Activated CD4-positive, alpha-beta T cell treated with anti-CD3 and anti-CD28 coated beads, Interleukin-2, amount 10 ng/mL, durations not matched to agents 24 days and 14 days (primary cell): ENCODE measurements around the gene CTNNA3. TPM values are rescaled to one million over a fixed set of nuclear protein-coding genes. Genes with fewer than 3 reads are reported as not detected.
"Not testable (repeated sequence)": the region's sequence is repeated elsewhere in the genome, so short reads cannot be mapped to it uniquely, and the experiment has no call there.

ENCODE experiments used
- DNase-seq: peaks from one replicate; pipeline ENCODE4 v3.0.0; 2022
- H3K27ac Mint-ChIP-seq: one replicate; pipeline ENCODE4 v1.8.0; 2022; ENCODE audit warnings: mild to moderate bottlenecking, mixed read lengths
- H3K27me3 Mint-ChIP-seq: one replicate; pipeline ENCODE4 v1.8.0; 2022; ENCODE audit warnings: mixed read lengths
- H3K36me3 Mint-ChIP-seq: one replicate; pipeline ENCODE4 v1.8.0; 2022; ENCODE audit warnings: low read depth, mild to moderate bottlenecking, mixed read lengths
- H3K4me1 Mint-ChIP-seq: one replicate; pipeline ENCODE4 v1.8.0; 2021; ENCODE audit warnings: mixed read lengths
- H3K4me3 Mint-ChIP-seq: one replicate; pipeline ENCODE4 v1.8.0; 2022; ENCODE audit warnings: mild to moderate bottlenecking, moderate library complexity, mixed read lengths
- H3K9me3 Mint-ChIP-seq: one replicate; pipeline ENCODE4 v1.8.0; 2021; ENCODE audit warnings: mixed read lengths
- intact Hi-C: fragments of 100-400 bp; cut with micrococcal nuclease; formaldehyde crosslinking; loops from one replicate; pipeline ENCODE4 v1.15.1; 2023
- total RNA-seq: library from RNA; stranded (reverse); gene quantifications from 2 replicates; pipeline ENCODE4 v1.2.3, GENCODE V29; 2022

Gene CTNNA3
- total RNA-seq, 1 donor from 2014 or later: not detected

GRCh38 chr10:66336791-66337190, 1359.2 kb downstream of the CTNNA3 start:
- no peaks in the 10 kb centered on the region for H3K4me1 Mint-ChIP-seq
- peaks cover 4% of the 10 kb centered on the region for H3K9me3 Mint-ChIP-seq
- intact Hi-C loops: no loop called here
- no peak for DNase-seq
- H3K27me3 Mint-ChIP-seq: no peaks in the 10 kb centered on the region
- H3K27ac Mint-ChIP-seq: no peak overlapping the region
- no peaks in the 10 kb centered on the region for H3K36me3 Mint-ChIP-seq
- no peak overlapping the region for H3K4me3 Mint-ChIP-seq

GRCh38 chr10:66335753-66336152, 1360.2 kb downstream of the CTNNA3 start:
- H3K36me3 Mint-ChIP-seq, H3K9me3 Mint-ChIP-seq, DNase-seq, H3K27ac Mint-ChIP-seq, H3K27me3 Mint-ChIP-seq, H3K4me1 Mint-ChIP-seq, H3K4me3 Mint-ChIP-seq, intact Hi-C loops: not testable (repeated sequence)

GRCh38 chr10:66329147-66329546, 1366.8 kb downstream of the CTNNA3 start:
- Mint-ChIP-seq H3K27ac (no peak overlapping the region), H3K9me3 (no peaks in the 10 kb centered on the region), H3K27me3 (no peaks in the 10 kb centered on the region), H3K36me3 (no peaks in the 10 kb centered on the region), H3K4me3 (no peak overlapping the region), H3K4me1 (no peaks in the 10 kb centered on the region)
- DNase-seq: no peak
- intact Hi-C loops: no loop called here

GRCh38 chr10:66326876-66327275, 1369.1 kb downstream of the CTNNA3 start:
- Mint-ChIP-seq H3K27me3 (no peaks in the 10 kb centered on the region), H3K36me3 (no peaks in the 10 kb centered on the region), H3K9me3 (no peaks in the 10 kb centered on the region), H3K27ac (no peak overlapping the region), H3K4me3 (no peak overlapping the region), H3K4me1 (no peaks in the 10 kb centered on the region)
- DNase-seq: no peak
- intact Hi-C loops: no loop called here

GRCh38 chr10:66322777-66323176, 1373.2 kb downstream of the CTNNA3 start:
- Mint-ChIP-seq H3K9me3 (no peaks in the 10 kb centered on the region), H3K4me3 (no peak overlapping the region), H3K27ac (no peak overlapping the region), H3K27me3 (no peaks in the 10 kb centered on the region), H3K36me3 (no peaks in the 10 kb centered on the region), H3K4me1 (no peaks in the 10 kb centered on the region)
- no peak for DNase-seq
- intact Hi-C loops: no loop called here

- Mint-ChIP-seq H3K27me3 (no peaks in the 10 kb centered on the region), H3K4me1 (no peaks in the 10 kb centered on the region), H3K36me3 (no peaks in the 10 kb centered on the region), H3K9me3 (no peaks in the 10 kb centered on the region), H3K4me3 (no peak overlapping the region), H3K27ac (no peak overlapping the region)
- DNase-seq: no peak
- intact Hi-C loops: no loop called here
Measured at GRCh38 chr10:66321723-66322665, 1374.0 kb downstream of the CTNNA3 start.

- DNase-seq: no peak
- no peaks in the 10 kb centered on the region for H3K4me1 Mint-ChIP-seq
- no peaks in the 10 kb centered on the region for H3K27me3 Mint-ChIP-seq
- no peaks in the 10 kb centered on the region for H3K36me3 Mint-ChIP-seq
- H3K27ac Mint-ChIP-seq: no peak overlapping the region
- intact Hi-C loops: no loop called here
- no peaks in the 10 kb centered on the region for H3K9me3 Mint-ChIP-seq
- H3K4me3 Mint-ChIP-seq: no peak overlapping the region
Measured at GRCh38 chr10:66318761-66319160, 1377.2 kb downstream of the CTNNA3 start.

GRCh38 chr10:66307826-66308225, 1388.2 kb downstream of the CTNNA3 start:
- Mint-ChIP-seq H3K27ac (no peak overlapping the region), H3K4me1 (no peaks in the 10 kb centered on the region), H3K36me3 (no peaks in the 10 kb centered on the region), H3K4me3 (no peak overlapping the region), H3K27me3 (no peaks in the 10 kb centered on the region), H3K9me3 (no peaks in the 10 kb centered on the region)
- intact Hi-C loops: no loop called here
- DNase-seq: no peak

GRCh38 chr10:66301078-66301477, 1394.9 kb downstream of the CTNNA3 start:
- Mint-ChIP-seq H3K36me3 (no peaks in the 10 kb centered on the region), H3K4me3 (no peak overlapping the region), H3K9me3 (no peaks in the 10 kb centered on the region), H3K27me3 (no peaks in the 10 kb centered on the region), H3K4me1 (no peaks in the 10 kb centered on the region), H3K27ac (no peak overlapping the region)
- intact Hi-C loops: no loop called here
- DNase-seq: no peak

GRCh38 chr10:66295602-66296001, 1400.4 kb downstream of the CTNNA3 start:
- Mint-ChIP-seq H3K9me3 (no peaks in the 10 kb centered on the region), H3K27me3 (no peaks in the 10 kb centered on the region), H3K4me3 (no peak overlapping the region), H3K27ac (no peak overlapping the region), H3K4me1 (no peaks in the 10 kb centered on the region), H3K36me3 (no peaks in the 10 kb centered on the region)
- intact Hi-C loops: no loop called here
- no peak for DNase-seq

- Mint-ChIP-seq H3K4me3 (no peak overlapping the region), H3K36me3 (no peaks in the 10 kb centered on the region)
- intact Hi-C loops: no loop called here
Measured at GRCh38 chr10:66294538-66294937, 1401.5 kb downstream of the CTNNA3 start.

GRCh38 chr10:66292922-66293321, 1403.1 kb downstream of the CTNNA3 start:
- H3K27me3 Mint-ChIP-seq: no peaks in the 10 kb centered on the region
- H3K9me3 Mint-ChIP-seq: no peaks in the 10 kb centered on the region
- no peaks in the 10 kb centered on the region for H3K4me1 Mint-ChIP-seq
- no peak overlapping the region for H3K4me3 Mint-ChIP-seq
- intact Hi-C loops: no loop called here
- no peak overlapping the region for H3K27ac Mint-ChIP-seq
- DNase-seq: no peak
- no peaks in the 10 kb centered on the region for H3K36me3 Mint-ChIP-seq

More at GRCh38 chr10:66294538-66294937, 1401.5 kb downstream of the CTNNA3 start:
- no peak overlapping the region for H3K27ac Mint-ChIP-seq
- no peaks in the 10 kb centered on the region for H3K9me3 Mint-ChIP-seq
- no peaks in the 10 kb centered on the region for H3K27me3 Mint-ChIP-seq
- DNase-seq: no peak
- H3K4me1 Mint-ChIP-seq: no peaks in the 10 kb centered on the region

- Mint-ChIP-seq H3K27ac (no peak overlapping the region), H3K4me3 (no peak overlapping the region), H3K4me1 (no peaks in the 10 kb centered on the region), H3K9me3 (no peaks in the 10 kb centered on the region), H3K27me3 (no peaks in the 10 kb centered on the region), H3K36me3 (no peaks in the 10 kb centered on the region)
- intact Hi-C loops: no loop called here
- DNase-seq: no peak
Measured at GRCh38 chr10:66292456-66292855, 1403.5 kb downstream of the CTNNA3 start.

GRCh38 chr10:66291133-66291532, 1404.9 kb downstream of the CTNNA3 start:
- no peaks in the 10 kb centered on the region for H3K36me3 Mint-ChIP-seq
- no peaks in the 10 kb centered on the region for H3K27me3 Mint-ChIP-seq
- no peaks in the 10 kb centered on the region for H3K4me1 Mint-ChIP-seq
- H3K27ac Mint-ChIP-seq: no peak overlapping the region
- intact Hi-C loops: no loop called here
- no peaks in the 10 kb centered on the region for H3K9me3 Mint-ChIP-seq
- no peak for DNase-seq
- no peak overlapping the region for H3K4me3 Mint-ChIP-seq

- intact Hi-C loops: no loop called here
- no peaks in the 10 kb centered on the region for H3K36me3 Mint-ChIP-seq
- H3K4me3 Mint-ChIP-seq: no peak overlapping the region
Measured at GRCh38 chr10:66284621-66285020, 1411.4 kb downstream of the CTNNA3 start.

More at GRCh38 chr10:66284621-66285020, 1411.4 kb downstream of the CTNNA3 start:
- DNase-seq: no peak
- Mint-ChIP-seq H3K9me3 (no peaks in the 10 kb centered on the region), H3K4me1 (no peaks in the 10 kb centered on the region), H3K27ac (no peak overlapping the region), H3K27me3 (no peaks in the 10 kb centered on the region)
